HAP-1 (cell line): Measurements from ENCODE around the gene EEIG1.
A peak's percentile ranks its signal among the peaks of the same experiment; 100 is the strongest.

Experiments used
- DNase-seq, 2 experiments: peaks; one replicate each; pipeline ENCODE4 v3.0.0-alpha.2; 2016 to 2020; ENCODE audit warnings: low spot score in 2 of 2
- H3K27me3 ChIP-seq: fragments of 250-450 bp; sonication (Bioruptor Pico); 2 replicates; pipeline ENCODE4 v1.5.1; 2020; ENCODE audit warnings: low read depth, mild to moderate bottlenecking, moderate library complexity
- H3K36me3 ChIP-seq: fragments of 250-450 bp; sonication (Bioruptor Pico); replicated peaks from 2 replicates; pipeline ENCODE4 v1.5.1; 2020; ENCODE audit warnings: mild to moderate bottlenecking
- H3K4me1 ChIP-seq: fragments of 250-450 bp; sonication (Bioruptor Pico); 2 replicates; pipeline ENCODE4 v1.5.1; 2020; ENCODE audit warnings: mild to moderate bottlenecking
- H3K4me3 ChIP-seq: fragments of 250-450 bp; sonication (Bioruptor Pico); 2 replicates; pipeline ENCODE4 v1.5.1; 2020; ENCODE audit warnings: mild to moderate bottlenecking, moderate library complexity
- H3K9me3 ChIP-seq: fragments of 250-450 bp; sonication (Bioruptor Pico); 2 replicates; pipeline ENCODE4 v1.5.1; 2020; ENCODE audit warnings: mild to moderate bottlenecking, moderate library complexity
- in situ Hi-C: fragments of 300-500 bp; cut with MboI; formaldehyde crosslinking; loops from 3 replicates; pipeline ENCODE4 v1.14.3; 2020; ENCODE audit warnings: low sequenced_read_pairs, inconsistent platforms, mixed read lengths

EEIG1 gene

DNA sequence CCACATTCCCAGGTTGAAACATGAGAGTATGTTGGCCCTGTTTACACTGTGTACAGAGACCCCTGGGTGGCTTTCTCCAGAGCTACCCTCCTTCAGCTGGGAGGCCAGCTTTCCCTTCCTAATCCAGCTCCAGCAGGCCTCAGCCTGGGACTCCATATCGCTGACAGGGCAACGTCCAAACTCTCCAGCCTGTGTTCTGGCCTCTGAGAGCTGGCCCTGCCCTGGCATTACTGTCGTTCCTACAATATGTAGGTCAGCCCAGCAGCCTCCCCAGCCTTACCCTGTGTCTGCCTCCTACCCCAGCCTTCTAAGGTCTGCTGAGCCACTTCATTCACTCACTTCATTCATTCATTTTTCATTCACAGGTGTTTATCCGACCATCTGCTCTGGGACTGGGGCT, 8.3 kb upstream of the EEIG1 start:
- in situ Hi-C loops = no loop called here
- Histone ChIP-seq H3K4me1 (no peaks in the 10 kb centered on the region), H3K9me3 (no peaks in the 10 kb centered on the region), H3K4me3 (no peak overlapping the region), H3K27me3 (no peaks in the 10 kb centered on the region), H3K36me3 (no peaks in the 10 kb centered on the region)
- DNase-seq = no peak

DNA sequence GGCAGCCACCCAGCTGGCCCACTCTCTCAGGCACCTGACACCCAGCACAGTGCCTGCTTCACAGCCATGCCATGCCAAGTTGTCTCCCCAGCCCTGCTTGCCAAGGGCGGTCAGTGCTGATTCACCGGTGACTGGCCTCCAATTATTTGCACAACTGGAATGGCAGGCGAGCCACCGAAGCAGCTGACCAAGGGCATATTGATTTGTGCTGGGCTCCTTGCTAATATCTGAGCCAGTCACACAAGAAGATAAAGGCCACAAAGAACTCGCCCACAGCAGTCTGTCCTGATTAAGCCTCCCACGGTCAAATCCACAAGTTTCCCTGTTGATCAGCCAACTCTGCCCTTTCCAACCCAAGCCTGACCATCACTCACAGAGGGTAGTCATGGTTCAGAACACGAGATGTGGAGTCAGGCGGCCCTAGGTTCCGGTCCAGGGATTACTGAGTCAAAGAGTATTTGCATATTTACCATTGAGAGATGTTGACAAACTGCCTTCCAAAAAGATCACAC, 6.4 kb upstream of the EEIG1 start:
- no peaks in the 10 kb centered on the region for H3K27me3 ChIP-seq
- no peak for DNase-seq
- no peaks in the 10 kb centered on the region for H3K36me3 ChIP-seq
- in situ Hi-C loops = no loop called here
- H3K4me3 ChIP-seq = no peak overlapping the region
- H3K4me1 ChIP-seq = no peaks in the 10 kb centered on the region
- no peaks in the 10 kb centered on the region for H3K9me3 ChIP-seq

DNA sequence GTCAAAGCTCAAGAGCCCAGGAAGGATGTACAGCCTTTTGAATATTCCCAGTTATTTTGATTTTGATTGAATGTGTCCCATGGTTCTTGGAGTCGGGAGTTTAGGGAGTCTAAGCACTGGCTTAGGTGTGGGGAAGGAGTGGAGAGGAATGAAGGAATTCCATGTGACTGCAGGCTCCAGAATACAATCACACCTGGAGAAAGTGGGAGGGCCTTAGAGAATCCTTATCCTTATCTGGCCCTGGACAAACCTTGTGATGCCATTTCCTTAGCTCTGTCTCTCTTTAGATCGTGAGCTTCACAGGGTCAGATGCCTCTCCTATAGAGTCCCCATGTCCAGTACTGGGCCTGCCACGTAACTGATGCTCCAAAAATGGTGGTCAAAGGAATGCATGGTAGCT, 4.2 kb upstream of the EEIG1 start:
- no peak for DNase-seq
- Histone ChIP-seq H3K4me3 (no peak overlapping the region), H3K4me1 (peaks cover 8% of the 10 kb centered on the region), H3K36me3 (no peaks in the 10 kb centered on the region), H3K9me3 (no peaks in the 10 kb centered on the region), H3K27me3 (no peaks in the 10 kb centered on the region)
- in situ Hi-C loops = no loop called here

DNA sequence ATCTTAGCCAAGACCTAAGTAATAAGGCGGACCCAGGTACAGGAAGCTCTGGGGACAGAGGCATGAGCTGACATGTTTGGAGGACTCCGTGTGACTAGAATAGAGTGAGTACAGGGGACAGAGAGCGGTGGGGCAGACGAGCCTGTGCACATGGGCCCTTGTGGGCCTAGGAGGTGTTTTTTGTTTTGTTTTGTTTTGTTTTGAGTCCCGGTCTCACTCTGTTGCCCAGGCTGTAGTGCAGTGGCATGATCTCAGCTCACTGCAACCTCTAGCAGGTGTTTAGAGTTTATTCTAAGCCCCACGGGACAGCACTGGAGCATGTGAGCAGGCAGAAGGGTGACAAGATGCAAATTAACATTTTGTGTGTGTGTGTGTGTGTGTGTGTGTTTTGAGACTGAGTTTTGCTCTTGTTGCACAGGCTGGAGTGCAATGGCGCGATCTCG, 3.1 kb upstream of the EEIG1 start:
- Histone ChIP-seq H3K36me3 (no peaks in the 10 kb centered on the region), H3K27me3 (no peaks in the 10 kb centered on the region), H3K4me1 (peaks cover 10% of the 10 kb centered on the region), H3K4me3 (no peak overlapping the region), H3K9me3 (no peaks in the 10 kb centered on the region)
- in situ Hi-C loops = no loop called here
- no peak for DNase-seq

DNA sequence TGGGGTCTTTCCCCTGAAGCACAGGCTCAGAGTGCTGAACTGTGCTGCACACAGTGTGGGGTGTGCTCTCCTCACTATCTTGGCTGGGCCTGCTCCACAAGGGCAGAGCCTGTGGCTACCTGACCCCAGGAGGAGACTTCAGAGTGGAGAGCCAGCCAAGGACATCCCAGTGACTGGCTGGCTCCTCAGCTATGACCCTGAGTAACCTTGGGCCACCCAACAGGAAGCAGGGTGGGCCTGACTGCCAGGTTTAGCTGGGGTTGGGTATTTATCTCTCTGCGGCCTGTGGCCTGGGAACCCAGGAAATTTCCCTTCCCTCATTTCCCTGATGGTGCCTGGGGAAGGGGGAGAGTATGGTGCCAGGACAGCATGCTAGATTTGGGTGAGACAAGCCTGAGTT, 2.1 kb upstream of the EEIG1 start:
- Histone ChIP-seq H3K36me3 (no peaks in the 10 kb centered on the region; the same call in 1 of the 2 replicates), H3K4me3 (no peak overlapping the region), H3K4me1 (peaks cover 19% of the 10 kb centered on the region), H3K9me3 (no peaks in the 10 kb centered on the region), H3K27me3 (no peaks in the 10 kb centered on the region)
- no peak for DNase-seq
- in situ Hi-C loops = no loop called here

DNA sequence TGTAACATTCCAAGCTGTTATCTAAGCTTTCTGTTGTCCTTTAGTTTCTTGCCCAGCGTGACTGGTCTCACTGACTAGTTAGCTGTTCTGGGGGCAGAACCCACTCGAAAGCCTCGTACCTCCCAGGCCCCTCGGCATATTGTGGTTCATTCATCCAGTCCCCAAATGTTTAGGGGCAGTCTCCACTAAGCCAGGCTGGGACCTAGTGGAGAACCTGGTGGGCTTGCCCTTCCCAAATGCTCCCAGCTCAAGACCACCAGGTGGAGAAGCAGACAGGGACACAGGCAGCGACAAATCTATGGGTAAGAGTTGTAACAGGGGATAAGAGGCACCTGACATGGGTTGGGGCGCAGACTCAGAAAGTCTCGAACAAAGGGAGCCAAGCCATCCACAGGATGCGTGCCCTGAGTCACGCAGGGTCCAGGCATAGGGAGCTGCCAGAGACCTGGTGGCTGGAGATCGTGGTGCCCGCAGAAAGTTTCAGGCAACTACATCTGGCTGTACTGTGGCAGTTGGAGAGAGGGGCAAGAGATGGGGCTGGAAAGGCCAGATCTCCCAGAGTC, 851 bp upstream of the EEIG1 start:
- DNase-seq = no peak
- no peaks in the 10 kb centered on the region for H3K9me3 ChIP-seq
- peaks cover 23% of the 10 kb centered on the region for H3K4me1 ChIP-seq
- H3K36me3 ChIP-seq = no peaks in the 10 kb centered on the region; the same call in 1 of the 2 replicates
- no peaks in the 10 kb centered on the region for H3K27me3 ChIP-seq
- H3K4me3 ChIP-seq = peak overlapping the region; percentile 29
- in situ Hi-C loops = no loop called here

DNA sequence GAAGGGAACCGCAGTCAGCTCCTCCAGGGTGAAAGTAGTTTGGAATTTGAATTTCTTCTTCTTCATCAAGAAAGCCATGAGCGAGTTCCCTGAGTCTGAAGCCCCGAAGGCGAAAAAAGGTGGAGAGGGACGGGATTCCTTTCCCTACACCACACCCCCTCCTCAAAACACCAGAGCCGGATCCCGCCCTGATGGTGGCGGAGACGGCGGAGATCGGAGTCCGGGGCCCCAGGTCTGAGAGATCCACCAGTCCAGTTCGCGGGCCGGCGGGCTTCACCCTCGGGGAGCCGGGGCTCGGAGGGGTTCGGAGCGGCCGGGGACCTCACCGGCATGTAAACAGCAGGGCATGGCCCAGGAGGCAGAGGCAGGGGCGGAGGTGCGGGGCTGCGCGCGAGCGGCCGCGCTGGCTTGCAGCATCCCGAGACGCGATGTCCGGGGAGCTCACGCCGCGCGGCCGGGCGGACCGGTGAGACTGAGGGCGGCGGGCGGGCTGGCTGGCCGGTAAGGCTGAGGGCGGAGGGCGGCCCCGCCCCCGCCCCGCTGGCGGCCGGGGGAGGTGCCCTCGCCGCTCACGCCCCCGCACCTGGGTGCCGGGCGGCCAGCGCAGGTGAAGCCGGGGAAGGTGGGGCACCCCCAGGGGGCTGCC, 606 bp downstream of the EEIG1 start:
- H3K4me1 ChIP-seq = peaks cover 23% of the 10 kb centered on the region
- H3K36me3 ChIP-seq = no peaks in the 10 kb centered on the region; the same call in 1 of the 2 replicates
- no peaks in the 10 kb centered on the region for H3K27me3 ChIP-seq
- H3K4me3 ChIP-seq = peak overlapping the region; percentile 79
- H3K9me3 ChIP-seq = no peaks in the 10 kb centered on the region
- DNase-seq = peak in 1 of 2 experiments; percentile 56
- in situ Hi-C loops = no loop called here

DNA sequence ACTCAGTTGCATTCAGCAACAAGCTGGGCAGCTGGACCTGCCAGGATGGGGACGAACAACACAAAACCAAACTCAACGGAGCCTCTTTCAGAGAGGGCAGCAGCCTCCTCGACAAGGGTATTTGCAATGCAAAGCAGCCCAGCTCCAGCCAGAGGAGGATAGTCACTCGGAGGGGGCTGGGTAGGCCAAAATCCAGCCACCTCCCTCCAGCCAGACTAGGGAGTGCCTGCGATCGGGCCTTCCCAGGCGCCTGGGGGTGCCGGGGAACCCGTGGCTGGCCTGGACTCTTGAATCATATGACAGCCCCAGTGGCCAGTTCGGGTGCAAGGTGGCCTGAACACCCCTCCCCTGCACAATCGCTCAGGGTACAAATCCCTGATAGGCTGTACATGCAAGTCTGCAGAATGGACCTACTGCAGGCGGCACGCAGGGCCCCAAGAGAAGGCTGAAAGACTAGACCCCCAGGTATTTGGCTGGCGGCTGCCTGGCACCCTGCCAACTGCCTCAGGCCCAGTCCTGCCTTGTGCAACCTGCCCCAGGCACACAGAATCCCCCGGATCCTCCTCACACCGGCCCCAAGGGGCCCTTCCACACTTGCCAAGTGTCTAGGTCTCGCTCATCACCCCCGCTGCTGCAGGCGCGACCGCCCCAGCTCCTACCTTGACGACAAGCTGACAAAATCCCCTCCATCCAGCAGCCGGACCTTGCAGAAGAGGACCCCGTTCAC, 1.3 kb downstream of the EEIG1 start:
- peak overlapping the region; percentile 79 for H3K4me3 ChIP-seq
- H3K36me3 ChIP-seq = no peaks in the 10 kb centered on the region; the same call in 1 of the 2 replicates
- DNase-seq = peak; percentile 37 to 73
- H3K9me3 ChIP-seq = no peaks in the 10 kb centered on the region
- in situ Hi-C loops = no loop called here
- H3K27me3 ChIP-seq = no peaks in the 10 kb centered on the region
- H3K4me1 ChIP-seq = peaks cover 23% of the 10 kb centered on the region

DNA sequence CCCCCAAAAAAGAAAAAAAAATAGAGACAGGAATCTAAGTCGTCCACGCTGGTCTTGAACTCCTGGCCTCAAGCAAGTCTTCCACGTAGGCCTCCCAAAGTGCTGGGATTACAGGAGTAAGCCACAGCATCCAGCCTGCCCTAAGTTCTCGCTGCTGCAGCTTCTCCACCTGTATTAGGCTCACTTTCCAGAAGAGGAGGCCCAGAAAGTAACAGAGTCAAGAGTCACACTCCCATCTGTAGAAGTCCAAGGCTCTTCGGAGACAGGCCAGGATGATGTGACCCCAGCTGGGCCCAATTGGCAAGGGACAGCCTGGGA, 1.8 kb downstream of the EEIG1 start:
- no peak for DNase-seq
- no peaks in the 10 kb centered on the region; the same call in 1 of the 2 replicates for H3K36me3 ChIP-seq
- in situ Hi-C loops = no loop called here
- no peaks in the 10 kb centered on the region for H3K9me3 ChIP-seq
- H3K4me1 ChIP-seq = peaks cover 23% of the 10 kb centered on the region
- no peaks in the 10 kb centered on the region for H3K27me3 ChIP-seq
- peak overlapping the region; percentile 79 for H3K4me3 ChIP-seq

DNA sequence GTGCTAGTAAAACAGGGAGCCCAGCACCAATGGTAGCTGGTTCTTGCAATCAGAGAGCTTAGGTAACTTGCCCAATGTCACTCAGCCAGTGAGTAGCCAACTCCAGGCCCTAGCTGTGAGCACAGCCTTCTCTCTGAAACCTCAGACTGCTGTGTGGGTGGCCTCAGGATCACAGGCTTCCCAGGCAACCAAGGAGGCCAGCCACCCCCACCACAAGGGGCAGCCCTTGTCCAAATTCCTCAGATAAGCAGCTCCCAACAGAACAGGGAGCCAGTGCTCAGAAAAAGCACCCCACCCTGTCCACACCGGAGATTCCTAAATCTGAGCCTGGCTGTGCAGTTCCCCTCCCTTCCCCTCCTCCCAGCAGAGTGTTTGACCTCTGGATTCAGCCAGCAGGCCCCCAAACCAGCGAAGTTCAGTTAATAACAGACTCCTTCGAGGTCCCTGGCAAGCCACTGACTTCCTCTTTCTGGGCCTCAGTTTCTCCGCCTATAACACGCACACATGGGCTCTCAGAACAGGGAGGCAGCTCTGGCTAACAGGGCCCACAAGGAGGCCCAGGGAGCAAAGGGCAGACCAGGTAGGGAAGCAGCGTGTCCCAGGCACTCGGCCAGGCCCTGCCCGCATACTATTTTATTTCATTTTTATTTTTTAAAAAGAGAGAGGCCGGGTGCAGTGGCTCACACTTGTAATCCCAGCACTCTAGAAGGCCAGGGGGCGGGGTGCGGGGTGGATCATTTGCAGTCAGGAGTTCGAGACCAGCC, 2.7 kb downstream of the EEIG1 start:
- peaks cover 23% of the 10 kb centered on the region for H3K4me1 ChIP-seq
- in situ Hi-C loops = no loop called here
- H3K9me3 ChIP-seq = no peaks in the 10 kb centered on the region
- H3K27me3 ChIP-seq = no peaks in the 10 kb centered on the region
- DNase-seq = peak in 1 of 2 experiments; percentile 62
- H3K4me3 ChIP-seq = peak overlapping the region; percentile 79
- H3K36me3 ChIP-seq = no peaks in the 10 kb centered on the region; the same call in 1 of the 2 replicates

DNA sequence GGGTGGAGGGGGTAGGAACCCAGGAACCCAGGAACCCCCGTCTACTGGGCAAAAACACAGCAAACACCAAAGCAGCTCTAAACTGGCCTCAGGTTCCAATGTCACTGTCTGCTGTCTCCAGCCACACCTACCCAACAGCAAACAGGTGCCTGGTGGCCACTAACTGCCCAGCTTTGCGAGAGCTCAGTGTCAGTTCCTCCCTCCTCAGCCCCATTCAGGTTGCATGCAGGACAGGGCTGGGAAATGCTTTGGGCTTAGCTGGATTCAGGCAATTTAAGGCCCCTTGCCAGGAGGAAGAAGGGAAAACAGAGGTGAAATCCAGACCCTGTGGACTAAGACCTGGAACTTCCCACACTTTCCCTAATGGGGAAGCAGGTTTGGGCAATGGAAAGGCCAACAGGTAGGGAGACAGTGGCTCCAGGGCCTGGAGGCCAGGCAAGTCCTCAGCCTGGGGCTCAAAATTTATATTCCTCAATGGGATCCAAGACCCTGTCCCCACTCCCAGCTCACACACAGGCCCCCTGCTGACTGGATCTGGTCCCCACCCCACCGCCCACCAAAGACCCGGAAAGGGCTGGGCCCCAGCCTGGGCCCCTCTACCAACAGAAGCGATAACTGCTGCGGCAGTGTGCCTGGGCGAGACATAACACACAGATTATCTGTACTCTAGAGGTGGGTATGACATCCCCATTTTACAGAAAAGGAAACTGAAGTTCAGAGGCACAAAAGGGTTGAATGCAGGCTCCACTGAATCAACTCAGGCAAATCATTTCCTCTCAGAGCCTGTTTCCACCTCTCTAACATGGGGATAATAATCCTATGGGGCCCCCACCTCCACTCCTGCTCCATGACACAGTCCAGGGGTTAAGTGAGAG, 3.5 kb downstream of the EEIG1 start:
- Histone ChIP-seq H3K9me3 (no peaks in the 10 kb centered on the region), H3K27me3 (no peaks in the 10 kb centered on the region), H3K4me1 (peaks cover 23% of the 10 kb centered on the region), H3K4me3 (peak overlapping the region; percentile 79), H3K36me3 (no peaks in the 10 kb centered on the region; the same call in 1 of the 2 replicates)
- no peak for DNase-seq
- in situ Hi-C loops = no loop called here

DNA sequence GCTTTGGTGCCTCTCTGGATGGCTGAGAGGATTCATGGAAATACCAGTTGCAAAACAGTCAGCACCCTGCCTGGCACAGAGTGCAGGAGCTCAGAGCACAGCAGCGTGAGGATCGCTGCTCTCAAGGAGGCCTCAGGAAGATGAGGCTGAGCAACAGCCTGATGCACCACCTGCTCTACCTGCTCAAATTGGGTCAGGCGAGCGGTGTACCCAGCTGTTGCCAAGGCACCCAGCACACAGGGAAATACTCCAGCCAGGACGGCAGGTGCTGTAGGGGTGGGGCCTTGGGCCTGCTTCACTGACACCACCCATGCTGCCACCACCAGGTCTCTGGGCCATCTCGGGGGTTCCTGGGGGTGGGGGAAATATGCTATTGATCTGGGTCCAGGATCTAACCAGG, 4.3 kb downstream of the EEIG1 start:
- Histone ChIP-seq H3K4me3 (no peak overlapping the region), H3K9me3 (no peaks in the 10 kb centered on the region), H3K4me1 (peaks cover 19% of the 10 kb centered on the region), H3K27me3 (no peaks in the 10 kb centered on the region), H3K36me3 (no peaks in the 10 kb centered on the region; the same call in 1 of the 2 replicates)
- in situ Hi-C loops = no loop called here
- DNase-seq = no peak
